ENCODE measurements around the gene PCBP3. TPM values are rescaled to one million over a fixed set of nuclear protein-coding genes. Genes with fewer than 3 reads are reported as not detected.

The PCBP3 gene
- total and polyA plus RNA-seq, 12 donors: 1.7 to 15.8 (median 4.7) TPM

GRCh38 chr21:45931397-45931969 lies 288.0 kb downstream of the PCBP3 start:
- no peak for TF ChIP-seq POLR2A (IDR thresholded peaks at IDR 0.05)
- TF ChIP-seq CTCF (IDR thresholded peaks at IDR 0.05): no peak
- Histone ChIP-seq H3K4me1 (replicated peaks in 1 of 2) (no peaks in the 10 kb centered on the region), H3K9me3 (replicated peaks in 1 of 3) (peaks cover 0 to 10% (median 0%) of the 10 kb centered on the region in 3 donors), H3K36me3 (replicated peaks in 1 of 2) (no peaks in the 10 kb centered on the region), H3K4me3 (no peak overlapping the region), H3K27ac (no peak overlapping the region), H3K27me3 (no peaks in the 10 kb centered on the region)
- WGBS, 4 donors: 83 to 88% (median 85%) methylated on average over 23 of the region's 23 CpGs
- intact Hi-C loops (cut with DNase I): no loop called here
- no peak for DNase-seq

- Histone ChIP-seq H3K4me1 (replicated peaks in 1 of 2) (no peaks in the 10 kb centered on the region), H3K4me3 (no peak overlapping the region), H3K36me3 (replicated peaks in 1 of 2) (no peaks in the 10 kb centered on the region), H3K9me3 (replicated peaks in 1 of 3) (peaks cover 0 to 10% (median 0%) of the 10 kb centered on the region in 3 donors), H3K27ac (no peak overlapping the region), H3K27me3 (no peaks in the 10 kb centered on the region)
- intact Hi-C loops (cut with DNase I): no loop called here
- WGBS, 4 donors: 61 to 71% (median 70%) methylated on average over 7 to 9 of the region's 9 CpGs
- no peak for DNase-seq
- TF ChIP-seq POLR2A (IDR thresholded peaks at IDR 0.05): no peak
- no peak for TF ChIP-seq CTCF (IDR thresholded peaks at IDR 0.05)
These were observed 289.5 kb downstream of the PCBP3 start for GRCh38 chr21:45932922-45933502.

DNA sequence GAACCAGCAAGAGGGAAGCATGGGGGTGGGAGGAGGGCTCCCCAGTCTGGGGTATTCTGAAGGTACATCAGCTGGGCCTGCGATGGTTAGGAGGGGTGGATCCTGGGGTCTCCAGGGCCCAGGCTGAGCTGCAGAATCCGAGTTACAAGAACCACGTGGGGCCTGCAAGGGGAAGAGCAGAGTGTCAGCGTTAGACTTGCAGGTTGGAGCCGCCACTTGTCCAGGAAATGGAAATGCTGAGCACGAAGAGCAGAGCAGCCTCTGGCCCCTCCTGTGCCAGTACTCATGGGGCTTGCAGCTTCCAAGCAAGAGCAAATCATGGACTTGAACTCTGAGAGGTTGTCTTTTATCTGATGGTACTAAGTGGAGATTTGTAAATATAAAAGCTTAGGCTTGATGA lies 290.6 kb downstream of the PCBP3 start:
- TF ChIP-seq POLR2A (IDR thresholded peaks at IDR 0.05) (no peak), CTCF (IDR thresholded peaks at IDR 0.05) (no peak)
- DNase-seq: no peak
- Histone ChIP-seq H3K27me3 (no peaks in the 10 kb centered on the region), H3K9me3 (replicated peaks in 1 of 3) (peaks cover 0 to 10% (median 0%) of the 10 kb centered on the region in 3 donors), H3K4me1 (replicated peaks in 1 of 2) (no peaks in the 10 kb centered on the region), H3K4me3 (no peak overlapping the region), H3K36me3 (replicated peaks in 1 of 2) (no peaks in the 10 kb centered on the region), H3K27ac (no peak overlapping the region)
- WGBS, 4 donors: 69 to 80% (median 73%) methylated on average over 5 to 6 of the region's 6 CpGs
- intact Hi-C loops (cut with DNase I): no loop called here

GRCh38 chr21:45934554-45934953 lies 291.0 kb downstream of the PCBP3 start:
- Histone ChIP-seq H3K27ac (no peak overlapping the region), H3K4me3 (no peak overlapping the region), H3K4me1 (replicated peaks in 1 of 2) (no peaks in the 10 kb centered on the region), H3K9me3 (replicated peaks in 1 of 3) (peaks cover 0 to 10% (median 0%) of the 10 kb centered on the region in 3 donors), H3K27me3 (no peaks in the 10 kb centered on the region), H3K36me3 (replicated peaks in 1 of 2) (no peaks in the 10 kb centered on the region)
- intact Hi-C loops (cut with DNase I): no loop called here
- DNase-seq: no peak
- TF ChIP-seq CTCF (IDR thresholded peaks at IDR 0.05) (no peak), POLR2A (IDR thresholded peaks at IDR 0.05) (no peak)
- 78 to 83% (median 79%) methylated on average over 2 to 3 of the region's 3 CpGs for WGBS, 4 donors
